GM18520 (cell line): Measurements from ENCODE around the gene BIRC5.
"Not testable (repeated sequence)": the region's sequence is repeated elsewhere in the genome, so short reads cannot be mapped to it uniquely, and the experiment has no call there.

Experiments
- ATAC-seq: cut with Tn5 transposase; IDR thresholded peaks from one replicate; pipeline ENCODE4 v1.9.1; 2021; ENCODE audit not compliant: unreplicated experiment

Gene BIRC5

DNA sequence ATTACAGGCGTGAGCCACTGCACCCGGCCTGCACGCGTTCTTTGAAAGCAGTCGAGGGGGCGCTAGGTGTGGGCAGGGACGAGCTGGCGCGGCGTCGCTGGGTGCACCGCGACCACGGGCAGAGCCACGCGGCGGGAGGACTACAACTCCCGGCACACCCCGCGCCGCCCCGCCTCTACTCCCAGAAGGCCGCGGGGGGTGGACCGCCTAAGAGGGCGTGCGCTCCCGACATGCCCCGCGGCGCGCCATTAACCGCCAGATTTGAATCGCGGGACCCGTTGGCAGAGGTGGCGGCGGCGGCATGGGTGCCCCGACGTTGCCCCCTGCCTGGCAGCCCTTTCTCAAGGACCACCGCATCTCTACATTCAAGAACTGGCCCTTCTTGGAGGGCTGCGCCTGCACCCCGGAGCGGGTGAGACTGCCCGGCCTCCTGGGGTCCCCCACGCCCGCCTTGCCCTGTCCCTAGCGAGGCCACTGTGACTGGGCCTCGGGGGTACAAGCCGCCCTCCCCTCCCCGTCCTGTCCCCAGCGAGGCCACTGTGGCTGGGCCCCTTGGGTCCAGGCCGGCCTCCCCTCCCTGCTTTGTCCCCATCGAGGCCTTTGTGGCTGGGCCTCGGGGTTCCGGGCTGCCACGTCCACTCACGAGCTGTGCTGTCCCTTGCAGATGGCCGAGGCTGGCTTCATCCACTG, at the start of gene BIRC5:
BIRC5 (plus strand) TSS at position 238 of the 690 bp plus-strand sequence; CDS start at position 302, 64 bp downstream.
- ATAC-seq: peak; percentile 56

DNA sequence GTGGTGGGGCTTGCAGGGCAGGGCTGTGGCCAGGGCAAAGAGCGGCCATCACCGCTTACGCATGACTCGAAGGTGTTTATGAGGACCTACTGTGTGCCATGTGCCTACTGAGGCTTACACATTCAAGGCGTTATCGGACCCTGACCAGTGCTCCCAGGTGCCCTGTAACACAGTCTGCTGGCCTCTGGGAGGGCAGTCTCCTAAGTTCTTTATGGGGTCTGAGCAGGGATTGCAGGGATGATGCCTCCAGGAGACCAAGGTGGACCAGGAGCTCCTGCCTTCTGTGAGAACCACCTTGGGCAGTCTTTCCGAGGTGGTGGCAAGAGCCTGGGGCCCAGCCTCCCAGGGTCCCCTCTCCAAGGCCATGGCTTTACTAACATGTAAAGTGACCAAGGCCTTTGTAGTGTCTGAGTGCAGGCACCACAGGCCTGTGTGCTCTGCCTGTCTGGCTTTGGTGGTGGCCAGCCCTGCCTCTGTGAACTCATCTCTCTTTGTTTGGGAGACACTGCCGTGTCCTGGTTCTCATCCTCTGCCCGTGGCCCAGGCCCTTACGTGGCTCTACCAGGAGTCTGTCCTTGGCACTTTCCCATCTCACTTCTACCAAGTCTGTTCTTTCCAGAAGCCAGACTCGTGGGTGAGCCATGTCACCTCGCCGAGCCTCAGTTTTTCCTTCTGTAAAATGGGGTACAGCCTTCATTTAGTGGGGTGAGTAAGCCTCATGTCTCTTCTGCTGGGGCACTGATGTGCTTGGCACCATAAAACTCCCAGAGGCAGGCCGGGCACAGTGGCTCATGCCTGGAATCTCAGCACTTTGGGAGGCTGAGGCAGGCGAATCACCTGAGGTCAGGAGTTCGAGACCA, 49.1 kb upstream of the BIRC5 start:
- ATAC-seq: no peak

DNA sequence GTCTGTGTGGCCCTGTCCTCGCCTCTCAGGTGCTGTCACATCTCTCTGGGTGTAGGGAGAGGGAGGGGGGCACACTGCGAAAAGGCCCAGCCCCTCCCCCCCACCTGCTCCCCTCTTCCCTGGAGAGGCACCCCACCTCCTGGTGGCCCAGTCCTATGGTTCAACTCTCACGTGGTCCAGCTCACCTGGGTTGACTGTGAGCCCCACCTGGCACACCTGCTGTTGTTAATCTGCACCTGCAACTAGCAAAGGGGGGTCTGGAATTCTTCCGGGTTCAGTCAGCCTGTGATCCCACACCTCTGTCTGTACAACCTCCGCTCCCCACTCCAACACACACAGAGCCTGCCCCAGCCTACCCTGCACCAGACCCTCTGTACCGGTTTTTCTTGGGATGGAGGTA, 47.6 kb upstream of the BIRC5 start:
- ATAC-seq: no peak

DNA sequence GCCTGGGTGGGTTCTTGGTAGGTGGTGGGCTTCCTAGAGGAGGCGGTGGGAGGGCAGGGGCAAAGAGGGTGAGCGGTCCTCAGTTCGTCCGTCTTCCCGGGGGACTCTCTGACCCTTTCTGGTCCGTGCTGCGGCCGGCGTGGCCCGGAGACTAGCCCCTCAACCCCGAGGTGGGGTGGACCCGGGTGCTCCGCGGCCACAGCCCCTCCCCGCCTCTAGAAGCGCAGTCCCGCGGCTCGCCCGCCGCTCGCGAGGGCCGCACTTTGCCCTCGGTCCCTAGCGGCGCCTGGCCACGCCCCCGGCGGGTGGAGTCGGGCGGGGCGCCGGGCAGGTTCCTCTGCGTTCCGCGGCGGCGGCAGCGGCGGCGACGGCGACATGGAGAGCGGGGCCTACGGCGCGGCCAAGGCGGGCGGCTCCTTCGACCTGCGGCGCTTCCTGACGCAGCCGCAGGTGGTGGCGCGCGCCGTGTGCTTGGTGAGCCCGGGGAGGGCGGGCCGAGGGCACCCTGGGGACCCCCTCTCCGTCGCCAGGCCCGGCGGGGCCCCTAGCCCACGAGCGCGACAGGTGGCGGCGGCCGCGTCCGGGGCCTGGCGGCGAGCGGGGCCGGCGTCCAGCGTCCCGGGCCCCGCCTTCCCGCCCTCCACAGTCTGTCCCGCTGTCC, 45.7 kb upstream of the BIRC5 start, which contains the start of gene SYNGR2:
SYNGR2 (plus strand) TSS at position 340 of the 661 bp plus-strand sequence; CDS start at position 376, 36 bp downstream.
- peak; percentile 40 for ATAC-seq

DNA sequence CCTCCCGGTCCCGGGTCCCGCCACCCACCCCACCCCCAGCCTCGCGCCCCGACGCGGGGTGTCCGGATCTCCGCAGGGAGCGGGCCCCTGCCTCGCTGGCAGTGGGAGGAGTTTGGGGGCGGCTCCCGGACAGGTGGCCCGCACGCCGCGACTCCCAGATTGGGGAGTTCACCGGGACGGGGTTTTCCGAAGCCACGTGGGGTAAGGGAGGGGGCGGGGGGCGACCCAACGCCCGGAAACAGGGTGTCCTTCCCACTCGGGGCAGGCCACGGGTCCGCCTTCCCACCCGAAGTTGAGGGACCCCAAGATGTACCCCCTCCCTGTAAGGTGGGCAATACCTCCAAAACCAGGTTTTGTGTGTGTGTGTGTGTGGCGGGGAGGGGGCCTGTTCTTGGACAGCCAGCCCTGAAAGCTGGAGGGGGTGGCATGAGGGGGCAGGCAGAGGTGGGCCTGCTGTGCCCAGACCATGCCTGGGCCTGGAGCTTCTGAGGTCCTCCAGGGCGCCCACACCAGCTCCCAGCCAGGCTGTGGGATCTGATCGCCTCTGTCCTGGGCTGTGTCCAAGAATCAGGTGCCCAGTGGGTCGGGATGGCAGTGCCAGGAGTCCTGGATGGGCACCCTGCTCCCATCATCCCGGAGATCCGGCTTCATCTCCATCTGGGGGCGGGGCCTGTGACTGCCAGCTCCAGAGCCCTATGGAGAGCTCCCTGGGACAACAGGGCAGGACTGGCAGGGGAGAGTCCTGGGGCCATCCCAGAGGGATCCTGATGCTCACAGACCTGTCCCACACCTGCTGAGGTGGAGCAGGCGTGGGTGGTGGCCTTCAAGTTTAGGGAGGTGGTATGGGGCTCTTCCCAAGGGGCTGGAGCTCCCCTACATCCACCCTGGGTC, 44.9 kb upstream of the BIRC5 start:
- peak; percentile 17 for ATAC-seq

DNA sequence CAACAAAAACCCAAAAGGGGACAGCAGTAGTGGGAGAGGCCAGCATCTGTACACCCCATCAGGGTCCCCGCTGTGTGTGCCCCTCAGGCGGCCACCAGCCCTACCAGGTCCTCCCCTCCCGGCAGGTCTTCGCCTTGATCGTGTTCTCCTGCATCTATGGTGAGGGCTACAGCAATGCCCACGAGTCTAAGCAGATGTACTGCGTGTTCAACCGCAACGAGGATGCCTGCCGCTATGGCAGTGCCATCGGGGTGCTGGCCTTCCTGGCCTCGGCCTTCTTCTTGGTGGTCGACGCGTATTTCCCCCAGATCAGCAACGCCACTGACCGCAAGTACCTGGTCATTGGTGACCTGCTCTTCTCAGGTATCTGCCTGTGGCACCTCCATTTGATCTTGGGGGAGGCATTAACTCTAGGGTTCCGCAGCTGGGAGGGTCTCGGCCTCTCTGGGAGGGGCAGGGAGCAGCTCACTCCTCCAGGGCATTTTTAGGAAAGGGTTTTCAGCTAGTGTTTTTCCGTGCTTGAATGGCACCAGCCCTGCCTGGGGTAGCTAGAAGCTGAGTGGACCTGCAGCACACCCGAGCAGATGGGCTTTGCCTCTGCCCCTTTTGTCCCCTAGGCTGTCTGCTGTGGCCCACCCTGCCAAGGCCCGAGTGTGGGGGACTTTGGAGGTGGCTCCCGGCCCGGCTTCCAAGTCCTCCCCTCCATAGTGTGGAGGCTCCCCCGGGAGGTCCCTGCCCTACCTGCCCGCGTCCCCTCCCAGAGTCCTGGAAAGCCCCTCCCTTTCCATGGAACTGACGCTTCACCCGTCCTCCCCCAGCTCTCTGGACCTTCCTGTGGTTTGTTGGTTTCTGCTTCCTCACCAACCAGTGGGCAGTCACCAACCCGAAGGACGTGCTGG, 43.1 kb upstream of the BIRC5 start:
- no peak for ATAC-seq

DNA sequence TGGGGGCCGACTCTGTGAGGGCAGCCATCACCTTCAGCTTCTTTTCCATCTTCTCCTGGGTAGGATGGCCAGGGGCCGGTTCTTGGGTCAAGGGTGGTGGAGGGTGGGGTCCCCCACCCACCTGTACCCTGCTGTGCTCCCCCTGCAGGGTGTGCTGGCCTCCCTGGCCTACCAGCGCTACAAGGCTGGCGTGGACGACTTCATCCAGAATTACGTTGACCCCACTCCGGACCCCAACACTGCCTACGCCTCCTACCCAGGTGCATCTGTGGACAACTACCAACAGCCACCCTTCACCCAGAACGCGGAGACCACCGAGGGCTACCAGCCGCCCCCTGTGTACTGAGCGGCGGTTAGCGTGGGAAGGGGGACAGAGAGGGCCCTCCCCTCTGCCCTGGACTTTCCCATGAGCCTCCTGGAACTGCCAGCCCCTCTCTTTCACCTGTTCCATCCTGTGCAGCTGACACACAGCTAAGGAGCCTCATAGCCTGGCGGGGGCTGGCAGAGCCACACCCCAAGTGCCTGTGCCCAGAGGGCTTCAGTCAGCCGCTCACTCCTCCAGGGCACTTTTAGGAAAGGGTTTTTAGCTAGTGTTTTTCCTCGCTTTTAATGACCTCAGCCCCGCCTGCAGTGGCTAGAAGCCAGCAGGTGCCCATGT, 42.3 kb upstream of the BIRC5 start:
- ATAC-seq: not testable (repeated sequence)

DNA sequence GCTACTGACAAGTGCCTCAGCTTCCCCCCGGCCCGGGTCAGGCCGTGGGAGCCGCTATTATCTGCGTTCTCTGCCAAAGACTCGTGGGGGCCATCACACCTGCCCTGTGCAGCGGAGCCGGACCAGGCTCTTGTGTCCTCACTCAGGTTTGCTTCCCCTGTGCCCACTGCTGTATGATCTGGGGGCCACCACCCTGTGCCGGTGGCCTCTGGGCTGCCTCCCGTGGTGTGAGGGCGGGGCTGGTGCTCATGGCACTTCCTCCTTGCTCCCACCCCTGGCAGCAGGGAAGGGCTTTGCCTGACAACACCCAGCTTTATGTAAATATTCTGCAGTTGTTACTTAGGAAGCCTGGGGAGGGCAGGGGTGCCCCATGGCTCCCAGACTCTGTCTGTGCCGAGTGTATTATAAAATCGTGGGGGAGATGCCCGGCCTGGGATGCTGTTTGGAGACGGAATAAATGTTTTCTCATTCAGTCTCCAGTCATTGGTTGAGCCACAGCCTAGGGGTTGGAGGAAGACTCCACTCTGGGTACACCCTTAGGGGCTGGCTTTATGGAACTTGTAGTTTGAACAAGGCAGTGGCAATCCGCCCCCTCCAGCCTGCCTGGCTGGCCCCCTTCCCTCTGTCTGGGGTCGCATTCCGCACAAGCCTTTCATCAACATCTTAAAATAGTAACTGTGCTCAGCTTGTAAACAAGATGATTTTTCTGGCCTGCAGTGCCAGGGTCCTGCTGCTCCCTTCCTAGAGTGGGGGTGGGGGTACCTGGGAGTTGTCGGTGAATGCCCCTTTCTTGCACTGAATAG, 41.6 kb upstream of the BIRC5 start:
- ATAC-seq: no peak

DNA sequence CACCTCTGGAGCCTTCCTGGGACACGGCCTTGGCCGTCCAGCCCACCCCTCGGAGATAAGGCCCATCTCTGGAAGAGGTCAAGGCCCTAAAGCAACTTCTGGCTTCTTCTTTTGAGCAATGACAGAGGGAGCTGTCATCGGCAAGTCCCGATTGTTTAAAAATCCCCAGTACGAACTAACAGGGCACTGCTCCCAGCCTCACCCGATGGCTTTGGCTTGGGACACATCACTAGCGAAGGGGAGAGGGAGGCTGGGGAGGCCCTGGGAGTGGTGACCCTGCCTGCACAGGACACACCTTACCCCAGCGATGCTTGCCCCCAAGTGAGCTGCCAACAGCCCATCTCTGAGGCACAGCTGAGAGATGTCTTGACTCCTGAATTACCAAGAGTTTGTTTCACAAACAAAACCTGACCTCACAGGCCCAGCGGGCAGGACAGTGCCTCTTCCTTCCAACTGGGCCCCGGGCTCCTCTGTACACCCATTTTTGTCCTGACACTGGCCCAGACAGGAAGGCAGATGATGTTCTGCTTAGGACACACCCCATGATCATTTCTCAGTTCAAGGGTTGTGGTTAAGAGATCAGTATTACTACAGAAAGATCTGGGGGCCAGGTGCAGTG, 40.8 kb upstream of the BIRC5 start:
- ATAC-seq: no peak

DNA sequence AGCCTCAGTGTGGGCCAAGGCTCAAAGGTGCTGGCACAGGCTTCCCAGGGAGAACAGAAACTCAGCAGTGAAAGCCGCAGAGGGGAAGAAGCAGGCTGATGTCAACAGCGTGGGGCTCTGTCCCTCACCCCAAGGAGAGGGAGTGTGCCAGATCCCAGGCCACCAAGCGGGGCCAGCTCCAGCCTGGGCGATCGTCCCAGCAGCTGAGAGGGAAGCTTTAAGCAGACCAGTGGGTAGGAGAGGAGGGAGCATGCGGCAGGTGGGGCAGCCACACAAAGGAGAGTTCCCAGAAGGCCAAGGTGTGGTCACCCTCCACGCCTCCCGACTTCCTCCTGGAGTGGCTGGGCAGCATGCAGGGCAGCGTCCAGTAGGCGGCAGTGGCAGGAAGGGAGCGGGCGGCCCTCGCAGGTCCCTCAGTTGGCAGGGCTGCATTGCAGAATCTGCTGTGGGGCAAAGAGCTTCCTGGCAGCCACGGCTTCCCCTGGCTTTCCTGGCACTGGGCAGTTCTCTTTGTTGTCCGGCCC, 39.6 kb upstream of the BIRC5 start:
- no peak for ATAC-seq

DNA sequence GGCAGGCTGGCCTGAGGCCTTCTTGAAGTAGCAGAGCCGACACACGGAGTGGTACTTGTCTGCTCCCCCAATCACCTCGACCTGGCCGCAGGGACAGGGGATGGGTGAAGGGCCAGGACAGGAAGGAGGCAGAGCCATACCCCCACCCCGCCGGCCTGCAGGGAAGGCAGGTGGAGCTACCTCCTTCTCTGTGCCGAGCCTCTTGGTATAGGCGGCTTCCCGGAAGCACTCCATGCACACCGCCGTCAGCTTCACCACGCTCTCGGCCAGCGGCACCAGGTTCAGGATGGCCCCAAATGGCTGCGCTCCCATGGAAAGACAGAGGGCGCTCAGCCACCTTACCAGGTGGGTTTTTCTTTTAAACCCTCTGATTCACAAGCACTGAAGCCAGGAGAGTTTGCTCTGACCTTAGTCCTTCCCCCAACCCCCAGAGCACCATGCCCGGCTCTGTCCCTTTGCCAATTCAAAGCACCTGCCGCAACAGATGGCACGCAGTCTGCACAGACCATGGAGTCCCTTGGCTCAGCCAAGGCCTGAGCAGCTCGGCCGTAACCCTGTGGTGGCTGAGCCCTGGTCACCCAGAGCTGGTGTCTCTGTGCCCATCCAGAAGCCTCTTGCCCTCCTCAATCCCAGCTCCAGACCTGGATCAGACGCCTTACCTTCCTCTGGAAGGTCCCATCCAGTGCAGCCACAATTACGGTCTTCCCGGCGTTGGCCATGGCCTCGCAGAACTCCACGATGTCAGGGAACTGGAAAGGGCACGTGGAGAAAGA, 39.0 kb upstream of the BIRC5 start:
- no peak for ATAC-seq

DNA sequence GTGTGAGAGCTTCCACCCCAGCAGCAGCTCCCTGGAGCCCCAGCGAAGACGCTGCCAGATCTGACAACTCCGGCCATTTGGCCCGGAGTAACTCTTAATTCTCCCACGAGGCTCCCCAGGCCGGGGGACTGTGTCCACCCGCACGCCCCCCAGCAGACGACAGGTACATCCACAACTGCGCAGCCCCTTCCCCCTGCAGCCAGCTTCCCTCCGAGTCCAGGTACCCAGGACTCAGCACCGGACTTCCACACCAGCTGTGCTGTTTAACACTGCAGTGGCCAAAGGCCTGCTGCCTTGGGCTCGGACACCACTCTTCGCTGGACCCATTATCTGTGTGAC, 38.4 kb upstream of the BIRC5 start:
- ATAC-seq: no peak

DNA sequence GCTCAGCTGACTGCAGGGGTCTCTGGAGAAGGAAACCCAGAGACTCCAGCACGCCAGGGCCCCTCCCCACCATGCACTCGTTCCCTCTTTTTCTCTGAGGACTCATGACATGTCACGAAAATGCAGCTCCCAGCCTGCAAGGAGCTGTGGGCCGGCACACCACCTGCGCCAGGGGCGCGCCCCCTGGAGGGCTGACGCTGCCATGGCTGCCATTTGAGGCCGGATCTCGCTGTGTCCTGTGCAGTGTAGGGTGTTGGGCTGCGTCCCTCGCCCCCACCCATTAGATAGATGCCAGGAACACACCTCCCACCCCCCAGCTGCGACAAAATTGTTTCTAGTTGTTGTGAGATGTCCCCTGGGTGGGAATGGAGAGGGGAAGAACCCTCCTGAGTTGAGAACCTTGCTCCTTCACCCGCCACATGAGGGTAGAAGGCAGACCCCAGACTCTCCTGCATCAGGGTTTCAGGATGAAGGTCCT, 37.5 kb upstream of the BIRC5 start:
- ATAC-seq: no peak

DNA sequence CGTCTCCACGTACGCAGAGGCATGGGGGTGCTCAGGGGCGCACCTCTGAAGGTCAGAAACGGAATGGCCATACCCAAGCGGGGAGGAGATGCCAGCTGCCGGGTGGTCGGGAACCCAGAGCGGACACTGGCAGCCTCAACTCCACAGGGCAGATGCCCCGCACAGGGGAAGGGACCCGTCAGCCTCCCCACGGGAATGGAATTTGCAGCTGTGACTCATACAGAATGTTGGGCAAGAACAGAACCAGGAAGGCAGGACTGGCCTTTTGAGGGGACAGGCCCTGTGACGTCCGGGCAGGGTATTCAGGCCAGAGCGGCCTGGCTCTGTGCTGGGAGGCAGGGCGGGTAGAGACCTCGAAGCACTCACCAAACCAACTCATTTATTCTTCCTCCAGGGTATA, 34.7 kb upstream of the BIRC5 start:
- no peak for ATAC-seq

DNA sequence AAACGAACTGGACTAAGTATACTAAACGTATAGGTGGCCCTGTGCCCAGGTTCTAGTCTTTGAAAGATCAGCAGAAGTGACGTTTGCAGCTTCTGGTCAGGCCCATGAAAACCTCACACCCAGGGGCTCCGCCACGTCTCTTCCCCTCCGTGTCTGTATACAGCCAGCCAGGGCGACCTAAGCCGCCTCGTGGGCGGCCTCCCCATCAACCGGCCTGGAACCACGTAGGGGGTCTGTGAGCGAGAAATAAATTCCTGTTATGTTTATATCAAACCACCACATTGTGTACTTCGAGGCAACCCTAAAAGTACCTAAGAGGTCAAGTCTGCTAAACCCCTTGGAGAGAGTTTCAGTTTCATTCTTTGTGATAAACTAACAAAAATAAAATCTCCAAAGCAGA, 34.0 kb upstream of the BIRC5 start:
- ATAC-seq: no peak

DNA sequence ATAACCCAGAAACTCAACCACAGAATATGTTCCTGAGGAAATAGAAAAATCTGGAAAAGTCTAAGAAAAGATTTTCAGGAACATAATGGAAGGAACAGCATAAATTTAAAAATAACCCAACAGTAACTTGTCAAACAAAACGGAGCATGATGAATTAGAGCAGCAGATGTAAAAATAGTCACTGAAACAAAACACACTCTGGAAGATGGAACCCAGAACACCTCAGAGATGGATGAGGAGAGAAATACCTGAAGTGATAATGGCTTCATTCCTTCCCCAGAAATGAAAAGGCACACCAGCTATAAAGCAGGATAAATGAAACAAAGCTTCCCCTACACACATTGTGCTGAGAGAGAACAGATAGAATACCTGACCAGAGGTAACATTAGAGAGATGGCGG, 33.5 kb upstream of the BIRC5 start:
- ATAC-seq: no peak

DNA sequence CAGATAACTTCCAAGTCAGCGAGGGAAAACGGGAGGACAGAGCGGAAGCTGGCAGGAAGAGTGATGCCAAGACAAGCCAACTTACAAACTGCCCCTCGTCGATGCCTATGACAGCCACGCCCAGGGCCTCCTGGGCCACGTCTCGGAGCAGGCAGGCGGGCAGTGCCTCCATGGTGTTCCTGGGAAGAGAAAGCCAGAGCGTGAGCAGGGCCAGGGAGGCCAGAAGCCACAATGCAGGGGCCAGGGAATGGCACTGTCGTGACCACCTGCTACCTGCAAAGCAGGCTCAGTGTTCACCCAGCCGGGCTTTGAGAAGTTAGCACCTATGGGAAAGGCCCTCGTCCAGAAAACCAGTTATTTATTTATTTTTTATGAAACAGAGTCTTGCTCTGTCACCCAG, 31.5 kb upstream of the BIRC5 start:
- ATAC-seq: no peak
